IMR-90 (cell line): ENCODE measurements around the gene SCAF1.

Experiments
- CEBPB ChIP-seq: IDR thresholded peaks from 2 replicates; pipeline ENCODE4 v1.6.1; 2012; ENCODE audit warnings: low read depth, low read length, improper control_type of control experiment
- POLR2A ChIP-seq: IDR thresholded peaks from 2 replicates; pipeline ENCODE4 v1.6.1; 2012; ENCODE audit warnings: mild to moderate bottlenecking, low read depth, low read length
- RFX5 ChIP-seq: IDR thresholded peaks from 2 replicates; pipeline ENCODE4 v1.8.0; 2012; ENCODE audit warnings: low read depth, mild to moderate bottlenecking, low read length, moderate library complexity
- TF ChIP-seq, protein P1 (sequence below): conservative IDR thresholded peaks from 2 replicates; pipeline ENCODE4 v1.5.1; 2012; ENCODE audit warnings: mild to moderate bottlenecking, low read depth, low read length, improper control_type of control experiment

GRCh38 chr19:49667473-49667872, 25.5 kb downstream of the SCAF1 start:
- TF ChIP-seq, protein P1, sequence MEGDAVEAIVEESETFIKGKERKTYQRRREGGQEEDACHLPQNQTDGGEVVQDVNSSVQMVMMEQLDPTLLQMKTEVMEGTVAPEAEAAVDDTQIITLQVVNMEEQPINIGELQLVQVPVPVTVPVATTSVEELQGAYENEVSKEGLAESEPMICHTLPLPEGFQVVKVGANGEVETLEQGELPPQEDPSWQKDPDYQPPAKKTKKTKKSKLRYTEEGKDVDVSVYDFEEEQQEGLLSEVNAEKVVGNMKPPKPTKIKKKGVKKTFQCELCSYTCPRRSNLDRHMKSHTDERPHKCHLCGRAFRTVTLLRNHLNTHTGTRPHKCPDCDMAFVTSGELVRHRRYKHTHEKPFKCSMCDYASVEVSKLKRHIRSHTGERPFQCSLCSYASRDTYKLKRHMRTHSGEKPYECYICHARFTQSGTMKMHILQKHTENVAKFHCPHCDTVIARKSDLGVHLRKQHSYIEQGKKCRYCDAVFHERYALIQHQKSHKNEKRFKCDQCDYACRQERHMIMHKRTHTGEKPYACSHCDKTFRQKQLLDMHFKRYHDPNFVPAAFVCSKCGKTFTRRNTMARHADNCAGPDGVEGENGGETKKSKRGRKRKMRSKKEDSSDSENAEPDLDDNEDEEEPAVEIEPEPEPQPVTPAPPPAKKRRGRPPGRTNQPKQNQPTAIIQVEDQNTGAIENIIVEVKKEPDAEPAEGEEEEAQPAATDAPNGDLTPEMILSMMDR = no peak
- TF ChIP-seq CEBPB = no peak
- TF ChIP-seq RFX5 = no peak
- no peak for TF ChIP-seq POLR2A
